HFF-Myc (cell line): Measurements from ENCODE around the gene KCTD21.

Experiments
- DNase-seq: peaks from one replicate; pipeline ENCODE4 v3.0.0-alpha.2; 2011; ENCODE audit warnings: low read depth; ENCODE audit errors: extremely low read depth
- H3K4me3 ChIP-seq: replicated peaks from 2 replicates; pipeline ENCODE4 v1.5.1; 2011; ENCODE audit warnings: low read depth, mild to moderate bottlenecking, control low read depth, low read length
- CTCF ChIP-seq: IDR thresholded peaks from 2 replicates; pipeline ENCODE4 v1.5.1; 2012; ENCODE audit warnings: mild to moderate bottlenecking, low read depth, low read length, control low read depth; ENCODE audit errors: missing control alignments

Gene KCTD21

GRCh38 chr11:78151804-78152203, 36.6 kb downstream of the KCTD21 start:
- H3K4me3 ChIP-seq, result no peak overlapping the region

GRCh38 chr11:78150754-78151153, 37.7 kb downstream of the KCTD21 start:
- TF ChIP-seq CTCF, result no peak
- H3K4me3 ChIP-seq, result no peak overlapping the region
- no peak for DNase-seq

More at GRCh38 chr11:78151804-78152203, 36.6 kb downstream of the KCTD21 start:
- no peak for DNase-seq
- TF ChIP-seq CTCF, result no peak

GRCh38 chr11:78150346-78150745, 38.1 kb downstream of the KCTD21 start:
- DNase-seq, result no peak
- TF ChIP-seq CTCF, result no peak
- no peak overlapping the region for H3K4me3 ChIP-seq

- TF ChIP-seq CTCF, result peak; percentile 19
- no peak for DNase-seq
- no peak overlapping the region for H3K4me3 ChIP-seq
Observed at GRCh38 chr11:78149646-78150045, 38.8 kb downstream of the KCTD21 start.

- DNase-seq, result no peak
- no peak overlapping the region for H3K4me3 ChIP-seq
- TF ChIP-seq CTCF, result no peak
Observed at GRCh38 chr11:78147807-78148206, 40.6 kb downstream of the KCTD21 start.

GRCh38 chr11:78145511-78146025, 42.9 kb downstream of the KCTD21 start:
- no peak overlapping the region for H3K4me3 ChIP-seq
- DNase-seq, result no peak
- no peak for TF ChIP-seq CTCF
